ENCODE results near the gene TEX2.

GRCh38 chr17:64264891-64265290, 1.8 kb upstream of the TEX2 start:
- TF ChIP-seq CTCF (IDR thresholded peaks at IDR 0.05; ENCODE audit: insufficient read depth, low read length, poor library complexity, severe bottlenecking): no peak
- TF ChIP-seq EZH2phosphoT487 (conservative IDR thresholded peaks at IDR 0.05; ENCODE audit: low read length): no peak

Measured in SU-DHL-6 (cell line).